GM23338 (cell line): Measurements from ENCODE around the gene PPM1H. TPM values are rescaled to one million over a fixed set of nuclear protein-coding genes. Genes with fewer than 3 reads are reported as not detected.

Experiments used
- ATAC-seq: fragments of 200-7000 bp; cut with Tn5 transposase; 3 replicates; pipeline ENCODE4 v1.9.1; 2020
- DNase-seq: peaks from one replicate; pipeline ENCODE4 v3.0.0-alpha.2; 2015; ENCODE audit warnings: low spot score
- H2AFZ ChIP-seq: fragments of 200-600 bp; sonication (generic); 2 replicates; pipeline ENCODE4 v1.8.0; 2016; ENCODE audit warnings: antibody characterized with exemption, mild to moderate bottlenecking, moderate library complexity
- H3F3A ChIP-seq: fragments of 200-600 bp; sonication (generic); replicated peaks from 2 replicates; pipeline ENCODE4 v1.8.0; 2017; ENCODE audit warnings: antibody characterized with exemption, mixed run types, low read depth
- H3K27ac ChIP-seq: fragments of 200-600 bp; sonication (generic); 2 replicates; pipeline ENCODE4 v1.6.1; 2016; ENCODE audit warnings: low read depth
- H3K27me3 ChIP-seq: fragments of 200-600 bp; sonication (generic); 2 replicates; pipeline ENCODE4 v1.8.0; 2016; ENCODE audit warnings: mild to moderate bottlenecking, mixed run types, moderate library complexity; ENCODE audit not compliant: insufficient read depth
- H3K36me3 ChIP-seq: fragments of 200-600 bp; sonication (generic); 2 replicates; pipeline ENCODE4 v1.8.0; 2016; ENCODE audit warnings: mild to moderate bottlenecking; ENCODE audit not compliant: insufficient read depth
- H3K4me1 ChIP-seq: fragments of 200-600 bp; sonication (generic); 2 replicates; pipeline ENCODE4 v1.8.0; 2016; ENCODE audit warnings: mild to moderate bottlenecking, moderate library complexity; ENCODE audit not compliant: insufficient read depth
- H3K4me2 ChIP-seq: fragments of 200-600 bp; sonication (generic); 2 replicates; pipeline ENCODE4 v1.7.1; 2017; ENCODE audit warnings: mixed run types
- H3K4me3 ChIP-seq: fragments of 200-600 bp; sonication (generic); 2 replicates; pipeline ENCODE4 v1.6.1; 2016; ENCODE audit warnings: mixed run types
- H3K79me2 ChIP-seq: fragments of 200-600 bp; sonication (generic); replicated peaks from 2 replicates; pipeline ENCODE4 v1.8.0; 2017; ENCODE audit warnings: mild to moderate bottlenecking; ENCODE audit not compliant: insufficient read depth
- H3K9me2 ChIP-seq: fragments of 200-600 bp; sonication (generic); 2 replicates; pipeline ENCODE4 v1.8.0; 2017; ENCODE audit not compliant: insufficient read depth
- H4K20me1 ChIP-seq: fragments of 200-600 bp; sonication (generic); replicated peaks from 2 replicates; pipeline ENCODE4 v1.8.0; 2017; ENCODE audit warnings: mild to moderate bottlenecking; ENCODE audit not compliant: insufficient read depth
- H3K27ac Mint-ChIP-seq: 2 replicates; pipeline ENCODE4 v1.8.0; 2020; ENCODE audit warnings: inconsistent platforms, mild to moderate bottlenecking, moderate library complexity, mixed read lengths
- H3K27me3 Mint-ChIP-seq: 3 replicates; pipeline ENCODE4 v1.8.0; 2022; ENCODE audit warnings: low read depth, mild to moderate bottlenecking, moderate library complexity, mixed read lengths, inconsistent platforms; ENCODE audit not compliant: insufficient read depth, poor library complexity
- H3K36me3 Mint-ChIP-seq: 3 replicates; pipeline ENCODE4 v1.8.0; 2021; ENCODE audit warnings: low read depth, mild to moderate bottlenecking, inconsistent platforms, moderate library complexity, mixed read lengths
- H3K4me1 Mint-ChIP-seq: 3 replicates; pipeline ENCODE4 v1.8.0; 2020; ENCODE audit warnings: mild to moderate bottlenecking, inconsistent platforms, mixed read lengths
- H3K4me3 Mint-ChIP-seq: 3 replicates; pipeline ENCODE4 v1.8.0; 2021; ENCODE audit warnings: moderate library complexity, mild to moderate bottlenecking, inconsistent platforms, mixed read lengths
- H3K9me3 Mint-ChIP-seq: 3 replicates; pipeline ENCODE4 v1.8.0; 2020; ENCODE audit warnings: moderate library complexity, mild to moderate bottlenecking, inconsistent platforms, mixed read lengths
- CREB1 ChIP-seq: fragments of 250-450 bp; sonication (Bioruptor Pico); IDR thresholded peaks from 2 replicates; pipeline ENCODE4 v1.5.0; 2020; ENCODE audit warnings: low read depth, mild to moderate bottlenecking, moderate library complexity
- ETS1 ChIP-seq: IDR thresholded peaks from 2 replicates; pipeline ENCODE4 v1.6.1; 2016; ENCODE audit warnings: antibody characterized with exemption
- EZH2 ChIP-seq: fragments of 200-600 bp; sonication (generic); IDR thresholded peaks from one replicate; pipeline ENCODE4 v1.8.0; 2017; ENCODE audit warnings: antibody characterized with exemption, mild to moderate bottlenecking, low read depth; ENCODE audit not compliant: unreplicated experiment
- JUNB ChIP-seq: IDR thresholded peaks from one replicate; pipeline ENCODE4 v1.6.1; 2016; ENCODE audit warnings: antibody characterized with exemption; ENCODE audit not compliant: unreplicated experiment
- POLR2AphosphoS5 ChIP-seq: IDR thresholded peaks from 2 replicates; pipeline ENCODE4 v1.6.1; 2016; ENCODE audit warnings: antibody characterized with exemption, low read depth
- REST ChIP-seq: IDR thresholded peaks from one replicate; pipeline ENCODE4 v1.6.1; 2018; ENCODE audit warnings: antibody characterized with exemption; ENCODE audit not compliant: unreplicated experiment
- STAT1 ChIP-seq: IDR thresholded peaks from one replicate; pipeline ENCODE4 v1.6.1; 2016; ENCODE audit warnings: antibody characterized with exemption; ENCODE audit not compliant: unreplicated experiment
- polyA plus RNA-seq: library from polyadenylated mRNA; unstranded; fragments of >200 nt; fragmentation: Nextera tagmentation; extraction: Ambion mirVana; gene quantifications from 2 replicates; pipeline ENCODE4 v1.2.1, GENCODE V29; 2016
- total RNA-seq: library from RNA; depleted of rRNA; stranded (reverse); fragments of >200 nt; shearing (Covaris generic); gene quantifications from 2 replicates; pipeline ENCODE4 v1.2.3, GENCODE V29; 2014
- TF ChIP-seq, protein P1 (sequence below): fragments of 250-450 bp; sonication (Bioruptor Pico); IDR thresholded peaks from 2 replicates; pipeline ENCODE4 v1.5.0; 2020; ENCODE audit warnings: mild to moderate bottlenecking, moderate library complexity

The PPM1H gene
- total and polyA plus RNA-seq, 2 experiments from 2014 or later, result 11.4 to 41.2 TPM

GRCh38 chr12:62605981-62606380 is 329.0 kb downstream of the PPM1H start (continued):
- TF ChIP-seq, protein P1, sequence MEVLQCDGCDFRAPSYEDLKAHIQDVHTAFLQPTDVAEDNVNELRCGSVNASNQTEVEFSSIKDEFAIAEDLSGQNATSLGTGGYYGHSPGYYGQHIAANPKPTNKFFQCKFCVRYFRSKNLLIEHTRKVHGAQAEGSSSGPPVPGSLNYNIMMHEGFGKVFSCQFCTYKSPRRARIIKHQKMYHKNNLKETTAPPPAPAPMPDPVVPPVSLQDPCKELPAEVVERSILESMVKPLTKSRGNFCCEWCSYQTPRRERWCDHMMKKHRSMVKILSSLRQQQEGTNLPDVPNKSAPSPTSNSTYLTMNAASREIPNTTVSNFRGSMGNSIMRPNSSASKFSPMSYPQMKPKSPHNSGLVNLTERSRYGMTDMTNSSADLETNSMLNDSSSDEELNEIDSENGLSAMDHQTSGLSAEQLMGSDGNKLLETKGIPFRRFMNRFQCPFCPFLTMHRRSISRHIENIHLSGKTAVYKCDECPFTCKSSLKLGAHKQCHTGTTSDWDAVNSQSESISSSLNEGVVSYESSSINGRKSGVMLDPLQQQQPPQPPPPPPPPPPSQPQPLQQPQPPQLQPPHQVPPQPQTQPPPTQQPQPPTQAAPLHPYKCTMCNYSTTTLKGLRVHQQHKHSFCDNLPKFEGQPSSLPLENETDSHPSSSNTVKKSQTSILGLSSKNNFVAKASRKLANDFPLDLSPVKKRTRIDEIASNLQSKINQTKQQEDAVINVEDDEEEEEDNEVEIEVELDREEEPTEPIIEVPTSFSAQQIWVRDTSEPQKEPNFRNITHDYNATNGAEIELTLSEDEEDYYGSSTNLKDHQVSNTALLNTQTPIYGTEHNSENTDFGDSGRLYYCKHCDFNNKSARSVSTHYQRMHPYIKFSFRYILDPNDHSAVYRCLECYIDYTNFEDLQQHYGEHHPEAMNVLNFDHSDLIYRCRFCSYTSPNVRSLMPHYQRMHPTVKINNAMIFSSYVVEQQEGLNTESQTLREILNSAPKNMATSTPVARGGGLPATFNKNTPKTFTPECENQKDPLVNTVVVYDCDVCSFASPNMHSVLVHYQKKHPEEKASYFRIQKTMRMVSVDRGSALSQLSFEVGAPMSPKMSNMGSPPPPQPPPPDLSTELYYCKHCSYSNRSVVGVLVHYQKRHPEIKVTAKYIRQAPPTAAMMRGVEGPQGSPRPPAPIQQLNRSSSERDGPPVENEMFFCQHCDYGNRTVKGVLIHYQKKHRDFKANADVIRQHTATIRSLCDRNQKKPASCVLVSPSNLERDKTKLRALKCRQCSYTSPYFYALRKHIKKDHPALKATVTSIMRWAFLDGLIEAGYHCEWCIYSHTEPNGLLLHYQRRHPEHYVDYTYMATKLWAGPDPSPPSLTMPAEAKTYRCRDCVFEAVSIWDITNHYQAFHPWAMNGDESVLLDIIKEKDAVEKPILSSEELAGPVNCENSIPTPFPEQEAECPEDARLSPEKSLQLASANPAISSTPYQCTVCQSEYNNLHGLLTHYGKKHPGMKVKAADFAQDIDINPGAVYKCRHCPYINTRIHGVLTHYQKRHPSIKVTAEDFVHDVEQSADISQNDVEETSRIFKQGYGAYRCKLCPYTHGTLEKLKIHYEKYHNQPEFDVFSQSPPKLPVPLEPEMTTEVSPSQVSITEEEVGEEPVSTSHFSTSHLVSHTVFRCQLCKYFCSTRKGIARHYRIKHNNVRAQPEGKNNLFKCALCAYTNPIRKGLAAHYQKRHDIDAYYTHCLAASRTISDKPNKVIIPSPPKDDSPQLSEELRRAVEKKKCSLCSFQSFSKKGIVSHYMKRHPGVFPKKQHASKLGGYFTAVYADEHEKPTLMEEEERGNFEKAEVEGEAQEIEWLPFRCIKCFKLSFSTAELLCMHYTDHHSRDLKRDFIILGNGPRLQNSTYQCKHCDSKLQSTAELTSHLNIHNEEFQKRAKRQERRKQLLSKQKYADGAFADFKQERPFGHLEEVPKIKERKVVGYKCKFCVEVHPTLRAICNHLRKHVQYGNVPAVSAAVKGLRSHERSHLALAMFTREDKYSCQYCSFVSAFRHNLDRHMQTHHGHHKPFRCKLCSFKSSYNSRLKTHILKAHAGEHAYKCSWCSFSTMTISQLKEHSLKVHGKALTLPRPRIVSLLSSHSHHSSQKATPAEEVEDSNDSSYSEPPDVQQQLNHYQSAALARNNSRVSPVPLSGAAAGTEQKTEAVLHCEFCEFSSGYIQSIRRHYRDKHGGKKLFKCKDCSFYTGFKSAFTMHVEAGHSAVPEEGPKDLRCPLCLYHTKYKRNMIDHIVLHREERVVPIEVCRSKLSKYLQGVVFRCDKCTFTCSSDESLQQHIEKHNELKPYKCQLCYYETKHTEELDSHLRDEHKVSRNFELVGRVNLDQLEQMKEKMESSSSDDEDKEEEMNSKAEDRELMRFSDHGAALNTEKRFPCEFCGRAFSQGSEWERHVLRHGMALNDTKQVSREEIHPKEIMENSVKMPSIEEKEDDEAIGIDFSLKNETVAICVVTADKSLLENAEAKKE (CRISPR knock-in tag), result no peak
- TF ChIP-seq JUNB (no peak), POLR2AphosphoS5 (no peak), EZH2 (no peak), REST (no peak), CREB1 (CRISPR knock-in tag) (no peak)

DNA sequence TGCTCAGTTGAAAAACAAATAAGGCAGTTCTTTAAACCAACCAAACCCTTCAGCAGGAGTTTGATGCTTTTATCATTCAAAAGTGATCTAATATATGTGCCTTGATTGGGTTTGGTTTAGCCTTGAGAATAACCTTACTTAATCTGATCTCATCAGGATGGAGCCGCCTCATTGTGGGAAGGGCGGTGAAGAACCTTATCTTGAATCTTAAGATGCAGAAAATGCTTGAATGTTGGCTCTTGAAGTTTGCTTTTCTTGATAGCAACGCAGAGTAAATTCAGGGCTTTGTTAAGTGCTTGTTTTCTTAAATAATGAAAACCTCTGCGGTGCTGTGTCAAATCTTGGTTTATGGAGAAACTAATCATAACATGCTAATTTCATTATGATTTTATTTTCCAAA is 330.1 kb downstream of the PPM1H start:
- no peak overlapping the region for H3K27ac Mint-ChIP-seq
- H3K4me3 Mint-ChIP-seq, result peak overlapping the region; percentile 84
- no peak overlapping the region for H2AFZ ChIP-seq
- no peak overlapping the region for H3K27ac ChIP-seq
- no peaks in the 10 kb centered on the region for H3K36me3 ChIP-seq
- H3K4me3 ChIP-seq, result peak overlapping the region; percentile 74
- H3F3A ChIP-seq, result no peaks in the 10 kb centered on the region
- peaks cover 55% of the 10 kb centered on the region for H3K79me2 ChIP-seq
- H3K27me3 Mint-ChIP-seq, result peaks cover 12% of the 10 kb centered on the region
- H3K9me3 Mint-ChIP-seq, result no peaks in the 10 kb centered on the region
- peaks cover 15% of the 10 kb centered on the region for H3K4me1 ChIP-seq
- no peaks in the 10 kb centered on the region; the same call in 1 of the 2 replicates for H4K20me1 ChIP-seq
- H3K4me2 ChIP-seq, result peak overlapping the region; percentile 94
- H3K4me1 Mint-ChIP-seq, result peaks cover 40% of the 10 kb centered on the region
- no peaks in the 10 kb centered on the region; the same call in 2 of the 3 replicates for H3K36me3 Mint-ChIP-seq
- no peaks in the 10 kb centered on the region for H3K27me3 ChIP-seq
- DNase-seq, result no peak
- no peak for ATAC-seq
- no peaks in the 10 kb centered on the region for H3K9me2 ChIP-seq
- TF ChIP-seq STAT1, result no peak
- no peak for TF ChIP-seq ETS1
